Inflammatory macrophage treated with lipopolysaccharide for 1 hour (primary cell): ENCODE measurements around the gene TMEM123.
A peak's percentile ranks its signal among the peaks of the same experiment; 100 is the strongest.

Experiments used
- DNase-seq, 2 donors: peaks; one replicate each; pipeline ENCODE4 v3.0.0-alpha.2; 2020 to 2022

Gene TMEM123

GRCh38 chr11:102471474-102471873, 18.9 kb upstream of the TMEM123 start:
- no peak for DNase-seq

- no peak for DNase-seq
Measured at GRCh38 chr11:102470251-102470650, 17.7 kb upstream of the TMEM123 start.

GRCh38 chr11:102469196-102469821, 16.7 kb upstream of the TMEM123 start:
- no peak for DNase-seq

- DNase-seq, result no peak
Measured at GRCh38 chr11:102468616-102469195, 16.1 kb upstream of the TMEM123 start.

GRCh38 chr11:102467853-102468580, 15.5 kb upstream of the TMEM123 start:
- no peak for DNase-seq

GRCh38 chr11:102467080-102467708, 14.6 kb upstream of the TMEM123 start:
- DNase-seq, result no peak

- DNase-seq, result no peak
Measured at GRCh38 chr11:102465696-102466095, 13.1 kb upstream of the TMEM123 start.

GRCh38 chr11:102464859-102465500, 12.4 kb upstream of the TMEM123 start:
- no peak for DNase-seq

- no peak for DNase-seq
Measured at GRCh38 chr11:102464037-102464436, 11.5 kb upstream of the TMEM123 start.

GRCh38 chr11:102462610-102463009, 10.0 kb upstream of the TMEM123 start:
- no peak for DNase-seq

GRCh38 chr11:102459393-102459792, 6.8 kb upstream of the TMEM123 start:
- no peak for DNase-seq

- peak in 1 of 2 donors; percentile 37 for DNase-seq
Measured at GRCh38 chr11:102458548-102458947, 6.0 kb upstream of the TMEM123 start.

- DNase-seq, result no peak
Measured at GRCh38 chr11:102457865-102458264, 5.3 kb upstream of the TMEM123 start.

GRCh38 chr11:102457056-102457677, 4.6 kb upstream of the TMEM123 start:
- DNase-seq, result no peak

GRCh38 chr11:102456381-102456780, 3.8 kb upstream of the TMEM123 start:
- DNase-seq, result peak; percentile 88 to 98

- no peak for DNase-seq
Measured at GRCh38 chr11:102453921-102454320, 1.4 kb upstream of the TMEM123 start.

GRCh38 chr11:102453302-102453695, 734 bp upstream of the TMEM123 start:
- DNase-seq, result no peak

- DNase-seq, result peak in 1 of 2 donors; percentile 81
Measured at GRCh38 chr11:102451681-102452460, 694 bp downstream of the TMEM123 start.

GRCh38 chr11:102451041-102451680, 1.4 kb downstream of the TMEM123 start:
- DNase-seq, result peak in 1 of 2 donors; percentile 64

GRCh38 chr11:102449651-102450570, 2.7 kb downstream of the TMEM123 start:
- DNase-seq, result no peak
